HG03280 (cell line): ENCODE results near the gene TMEM50A.
"Not testable (repeated sequence)": the region's sequence is repeated elsewhere in the genome, so short reads cannot be mapped to it uniquely, and the experiment has no call there.

Source experiments
- ATAC-seq: cut with Tn5 transposase; IDR thresholded peaks from one replicate; pipeline ENCODE4 v1.9.1; 2021; ENCODE audit warnings: mild to moderate bottlenecking, moderate library complexity; ENCODE audit not compliant: unreplicated experiment

Gene TMEM50A

GRCh38 chr1:25338188-25338981, at the start of gene TMEM50A:
Gene TMEM50A, plus strand, starts transcription at chr1:25338334. Its CDS starts 2,153 bp downstream, at chr1:25340487.
- ATAC-seq = peak; percentile 79

GRCh38 chr1:25288573-25289101, 49.5 kb upstream of the TMEM50A start:
- not testable (repeated sequence) for ATAC-seq

GRCh38 chr1:25290043-25290442, 48.1 kb upstream of the TMEM50A start:
- ATAC-seq = not testable (repeated sequence)

- ATAC-seq = not testable (repeated sequence)
These were observed 44.7 kb upstream of the TMEM50A start for GRCh38 chr1:25293426-25293825.

- ATAC-seq = not testable (repeated sequence)
These were observed 43.0 kb upstream of the TMEM50A start for GRCh38 chr1:25294889-25295826.

- not testable (repeated sequence) for ATAC-seq
These were observed 41.6 kb upstream of the TMEM50A start for GRCh38 chr1:25296501-25296900.

GRCh38 chr1:25300729-25301128, 37.4 kb upstream of the TMEM50A start:
- ATAC-seq = not testable (repeated sequence)

GRCh38 chr1:25302330-25302729, 35.8 kb upstream of the TMEM50A start:
- not testable (repeated sequence) for ATAC-seq

GRCh38 chr1:25304936-25305335, 33.2 kb upstream of the TMEM50A start:
- ATAC-seq = not testable (repeated sequence)

- ATAC-seq = not testable (repeated sequence)
These were observed 30.0 kb upstream of the TMEM50A start for GRCh38 chr1:25308168-25308567.

GRCh38 chr1:25309085-25309484, 29.0 kb upstream of the TMEM50A start:
- not testable (repeated sequence) for ATAC-seq

GRCh38 chr1:25309486-25309885, 28.6 kb upstream of the TMEM50A start:
- not testable (repeated sequence) for ATAC-seq

- ATAC-seq = not testable (repeated sequence)
These were observed 25.2 kb upstream of the TMEM50A start for GRCh38 chr1:25312806-25313470.

- ATAC-seq = not testable (repeated sequence)
These were observed 17.7 kb upstream of the TMEM50A start for GRCh38 chr1:25320314-25320938.

GRCh38 chr1:25322127-25322526, 16.0 kb upstream of the TMEM50A start:
- ATAC-seq = not testable (repeated sequence)

- ATAC-seq = not testable (repeated sequence)
These were observed 13.7 kb upstream of the TMEM50A start for GRCh38 chr1:25324407-25324806.

- ATAC-seq = not testable (repeated sequence)
These were observed 10.0 kb upstream of the TMEM50A start for GRCh38 chr1:25327864-25328790.

- not testable (repeated sequence) for ATAC-seq
These were observed 9.3 kb upstream of the TMEM50A start for GRCh38 chr1:25328791-25329185.

- ATAC-seq = not testable (repeated sequence)
These were observed 8.8 kb upstream of the TMEM50A start for GRCh38 chr1:25329336-25329735.
